Tongue (tissue), 2 donors: Measurements from ENCODE around the gene PROSER3. TPM values are rescaled to one million over a fixed set of nuclear protein-coding genes. Genes with fewer than 3 reads are reported as not detected.

Experiments used
- DNase-seq: peaks from one replicate; pipeline ENCODE4 v3.0.0-alpha.2; 2015
- total RNA-seq: library from RNA; depleted of rRNA; stranded (reverse); fragments of >200 nt; gene quantifications from one replicate; pipeline ENCODE4 v1.2.3, GENCODE V29; 2014

Gene PROSER3
- 4.4 TPM for total RNA-seq

DNA sequence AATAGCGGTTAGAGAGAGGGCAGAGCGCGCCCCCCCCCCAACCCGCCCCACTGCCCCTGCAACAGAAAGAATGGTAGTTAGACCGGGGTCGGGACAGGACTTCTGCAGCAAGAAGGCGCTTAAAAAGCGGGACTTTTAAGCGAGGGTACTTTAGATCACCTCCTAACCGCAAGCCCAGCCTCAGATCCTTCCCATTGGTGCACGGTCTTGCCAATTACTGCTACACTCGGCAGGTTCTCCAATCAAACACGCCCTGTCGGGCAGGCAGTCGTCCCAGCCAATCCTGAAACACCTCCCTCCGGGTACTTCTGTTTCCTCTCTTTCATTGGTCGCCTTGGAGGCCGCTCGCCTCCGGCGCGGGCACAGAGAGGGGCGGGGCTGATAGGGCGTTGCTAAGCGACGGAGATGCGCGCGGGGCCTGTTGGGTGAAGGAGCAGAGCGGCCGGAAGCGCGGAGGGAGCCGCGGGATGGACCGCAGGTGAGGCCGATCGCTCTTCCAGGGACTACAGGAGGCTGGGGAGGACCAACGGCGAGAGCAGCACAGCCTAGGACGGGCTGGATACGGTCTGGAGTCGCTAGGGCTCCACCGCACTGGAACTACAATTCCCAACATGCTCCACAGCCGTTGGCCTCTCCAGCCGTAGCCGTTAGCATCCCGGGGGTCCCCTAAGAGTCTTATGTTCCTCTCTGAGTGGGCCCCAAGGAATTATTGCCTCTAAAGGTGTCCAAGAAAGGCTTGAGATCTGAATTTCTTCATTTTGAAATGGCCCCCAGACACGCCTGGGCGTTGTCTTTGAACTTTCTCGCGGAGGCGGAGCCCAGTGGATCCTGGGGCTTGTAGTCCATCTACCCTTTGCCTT, at the start of gene PROSER3:
Gene PROSER3, plus strand, starts transcription at position 428 of the 860 bp plus-strand sequence. Its CDS starts 40 bp downstream, at position 468.
- peak; percentile 100 for DNase-seq

DNA sequence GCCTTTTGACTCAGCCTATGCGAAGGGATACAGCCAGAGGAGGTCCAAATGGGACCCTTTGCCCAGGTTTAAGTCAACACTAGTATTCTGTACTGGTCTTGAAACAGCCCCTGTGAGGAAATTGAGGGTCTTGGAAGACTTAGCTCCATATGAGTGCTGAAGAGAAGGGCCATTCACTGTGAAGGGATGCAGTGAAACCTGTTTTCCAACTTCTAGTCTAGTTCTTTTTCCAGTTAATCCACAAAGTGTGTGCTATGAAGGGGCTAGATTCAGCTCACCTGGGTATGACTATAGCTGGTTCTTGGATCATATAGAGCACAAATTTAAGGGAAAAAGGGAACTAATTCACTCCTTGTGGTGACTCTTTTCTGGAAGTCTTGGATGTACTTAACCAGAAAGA, 49.6 kb upstream of the PROSER3 start:
- DNase-seq, result no peak

DNA sequence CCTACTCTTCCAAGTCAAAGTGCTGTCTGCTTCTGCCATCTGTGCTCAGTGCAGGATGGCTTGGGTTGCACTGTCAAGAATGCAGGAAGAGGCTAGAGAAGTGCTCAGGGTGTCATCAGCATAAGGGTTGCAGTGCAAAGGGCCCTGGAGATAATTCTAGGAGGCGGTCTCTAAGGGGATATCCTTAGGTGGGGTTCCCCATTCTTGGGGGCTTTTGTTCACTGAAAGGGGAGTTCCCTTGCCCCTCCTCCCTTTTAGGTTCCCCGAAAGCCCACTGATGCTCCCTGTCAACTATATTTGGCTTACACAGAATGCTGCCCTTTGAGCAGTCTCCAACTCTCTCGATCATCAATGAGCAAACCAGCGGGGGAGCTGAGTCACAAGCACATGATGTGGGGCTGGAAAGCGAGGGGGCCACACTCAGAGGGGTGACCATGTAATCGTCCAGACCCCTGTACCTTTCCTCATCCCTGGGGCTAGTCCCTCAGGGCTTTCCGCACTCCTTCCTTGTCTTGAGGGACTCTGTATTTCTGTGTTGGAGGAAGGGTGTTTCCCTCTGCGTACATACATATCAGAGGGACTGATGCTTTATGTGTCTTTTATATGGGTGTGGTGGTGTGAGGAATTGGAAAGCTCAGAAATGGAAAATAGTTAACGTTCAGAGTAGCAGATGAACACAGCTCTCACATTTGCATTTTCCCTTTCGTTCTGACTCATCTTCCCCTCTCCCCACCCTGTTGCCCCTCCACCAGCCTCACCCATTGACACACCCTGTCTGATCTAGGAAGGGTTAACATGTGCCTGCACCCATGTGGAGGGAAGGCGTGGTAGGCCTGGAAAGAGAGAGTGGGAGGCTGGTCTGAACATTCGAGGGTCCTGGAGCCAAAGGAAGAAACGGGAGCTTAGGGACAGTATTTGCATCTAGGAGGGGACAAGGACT, 46.9 kb upstream of the PROSER3 start:
- no peak for DNase-seq

DNA sequence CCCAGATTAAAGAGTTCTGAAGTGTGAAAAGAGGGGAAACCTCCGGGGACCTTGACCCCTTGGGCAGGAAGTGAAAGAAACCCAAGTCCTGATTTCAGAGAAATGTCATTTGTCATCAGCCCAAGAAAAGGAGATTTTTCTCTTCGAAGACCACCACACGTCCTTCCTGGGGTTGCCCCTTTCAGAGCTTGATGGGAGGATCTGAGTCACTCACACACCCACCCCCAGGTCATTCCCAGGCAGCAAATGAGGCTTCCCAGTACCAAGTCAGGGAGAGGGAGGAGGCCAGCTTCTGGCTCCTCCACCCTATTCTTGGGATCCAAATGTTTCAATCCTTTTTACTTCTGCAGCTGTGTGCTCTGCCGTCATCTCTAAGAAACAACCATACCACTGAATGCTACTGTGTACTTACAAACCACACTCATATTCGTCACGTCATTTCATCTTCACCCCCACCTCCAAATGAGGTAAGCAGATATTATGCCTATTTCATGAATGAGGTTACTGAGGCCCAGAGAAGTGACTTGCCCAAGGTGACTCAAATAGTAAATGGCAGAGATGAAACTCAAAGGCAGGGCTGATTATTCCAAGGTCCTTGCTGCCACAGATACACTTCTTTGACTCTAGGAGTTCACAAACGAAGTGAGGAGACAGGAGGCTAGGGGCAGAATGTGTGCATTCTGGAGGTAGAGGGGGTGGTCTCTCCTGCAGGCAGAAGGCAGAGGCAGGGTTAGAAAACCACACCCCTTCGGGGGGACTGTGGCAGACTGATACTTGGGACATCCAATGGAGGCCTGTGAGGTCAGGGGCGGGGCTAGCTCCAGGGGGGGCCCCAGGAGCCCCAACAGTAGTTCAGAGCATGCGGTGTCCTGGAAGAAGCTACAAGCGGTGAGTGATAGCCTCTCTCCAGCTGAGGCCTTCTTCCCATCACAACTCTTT, 45.1 kb upstream of the PROSER3 start:
- no peak for DNase-seq

DNA sequence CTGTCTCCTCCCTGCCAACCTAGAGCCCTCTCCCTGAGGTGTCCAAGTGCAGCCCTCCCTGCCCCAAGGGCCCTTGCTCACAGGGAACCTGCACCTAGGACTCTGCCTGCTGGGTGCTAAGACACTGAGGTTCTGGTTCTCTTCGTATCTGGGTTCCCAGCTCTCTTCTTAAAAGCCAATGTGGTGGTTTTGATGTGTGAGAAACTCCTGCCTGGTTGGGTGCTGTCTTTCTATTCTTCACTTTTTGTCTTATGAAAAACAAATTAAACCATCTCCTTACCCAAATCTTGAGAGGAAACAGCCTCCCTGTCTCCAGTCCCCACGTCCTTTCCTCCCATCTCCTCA, 44.5 kb upstream of the PROSER3 start:
- DNase-seq, result no peak

DNA sequence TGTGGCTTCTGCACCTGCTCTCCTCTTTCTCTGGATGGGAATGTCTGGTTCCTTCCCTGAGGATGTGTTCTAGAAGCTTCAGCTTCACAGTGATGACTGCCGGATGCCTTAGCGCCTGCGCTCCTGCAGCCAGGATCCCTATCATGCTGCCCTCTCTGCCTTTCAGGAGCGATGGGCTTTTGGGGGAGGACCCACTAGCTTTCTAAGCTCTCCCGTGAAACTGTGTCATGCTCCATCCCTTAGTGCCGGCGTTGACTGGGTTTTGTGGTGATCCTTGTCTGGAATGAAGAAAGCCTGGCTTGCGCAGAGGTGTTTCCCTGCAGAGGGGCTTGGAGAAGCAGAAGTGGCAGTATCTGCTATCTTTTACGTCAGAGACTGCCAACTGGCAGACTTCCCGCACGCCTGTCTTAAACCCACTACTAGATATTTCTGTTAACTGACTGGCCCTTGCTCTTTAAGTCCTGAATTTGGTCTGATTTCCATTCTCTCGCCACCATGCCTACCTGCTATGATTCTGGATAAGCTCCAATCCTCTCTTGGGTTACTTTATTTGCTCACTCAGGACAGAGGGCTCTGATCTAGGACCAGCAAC, 44.0 kb upstream of the PROSER3 start:
- no peak for DNase-seq

DNA sequence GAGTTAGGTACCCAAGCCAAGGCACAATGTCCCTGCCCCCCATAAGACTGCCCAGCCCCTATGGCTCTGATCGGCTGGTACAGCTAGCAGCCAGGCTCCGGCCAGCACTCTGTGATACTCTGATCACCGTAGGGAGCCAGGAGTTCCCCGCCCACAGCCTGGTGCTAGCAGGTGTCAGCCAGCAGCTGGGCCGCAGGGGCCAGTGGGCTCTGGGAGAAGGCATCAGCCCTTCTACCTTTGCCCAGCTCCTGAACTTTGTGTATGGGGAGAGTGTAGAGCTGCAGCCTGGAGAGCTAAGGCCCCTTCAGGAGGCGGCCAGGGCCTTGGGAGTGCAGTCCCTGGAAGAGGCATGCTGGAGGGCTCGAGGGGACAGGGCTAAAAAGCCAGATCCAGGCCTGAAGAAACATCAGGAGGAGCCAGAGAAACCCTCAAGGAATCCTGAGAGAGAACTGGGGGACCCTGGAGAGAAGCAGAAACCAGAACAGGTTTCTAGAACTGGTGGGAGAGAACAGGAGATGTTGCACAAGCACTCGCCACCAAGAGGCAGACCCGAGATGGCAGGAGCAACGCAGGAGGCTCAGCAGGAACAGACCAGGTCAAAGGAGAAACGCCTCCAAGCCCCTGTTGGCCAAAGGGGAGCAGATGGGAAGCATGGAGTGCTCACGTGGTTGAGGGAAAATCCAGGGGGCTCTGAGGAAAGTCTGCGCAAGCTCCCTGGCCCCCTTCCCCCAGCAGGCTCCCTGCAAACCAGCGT, 43.2 kb upstream of the PROSER3 start:
- no peak for DNase-seq

DNA sequence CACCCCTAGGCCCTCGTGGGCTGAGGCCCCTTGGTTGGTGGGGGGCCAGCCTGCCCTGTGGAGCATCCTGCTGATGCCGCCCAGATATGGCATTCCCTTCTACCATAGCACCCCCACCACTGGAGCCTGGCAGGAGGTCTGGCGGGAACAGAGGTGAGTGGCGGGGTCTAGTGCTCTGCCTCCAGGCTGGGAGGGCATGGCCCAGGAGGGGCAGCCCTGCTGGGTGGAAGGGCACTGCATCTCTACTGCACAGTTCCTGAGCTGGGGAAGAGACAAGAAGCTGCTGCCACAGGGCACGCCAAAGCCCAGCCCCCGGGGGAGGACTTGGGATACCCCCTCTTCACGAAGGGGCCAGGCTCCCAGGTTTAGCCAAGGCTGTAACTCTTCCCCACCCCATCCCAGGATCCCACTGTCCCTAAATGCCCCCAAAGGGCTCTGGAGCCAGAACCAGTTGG, 42.6 kb upstream of the PROSER3 start:
- no peak for DNase-seq

DNA sequence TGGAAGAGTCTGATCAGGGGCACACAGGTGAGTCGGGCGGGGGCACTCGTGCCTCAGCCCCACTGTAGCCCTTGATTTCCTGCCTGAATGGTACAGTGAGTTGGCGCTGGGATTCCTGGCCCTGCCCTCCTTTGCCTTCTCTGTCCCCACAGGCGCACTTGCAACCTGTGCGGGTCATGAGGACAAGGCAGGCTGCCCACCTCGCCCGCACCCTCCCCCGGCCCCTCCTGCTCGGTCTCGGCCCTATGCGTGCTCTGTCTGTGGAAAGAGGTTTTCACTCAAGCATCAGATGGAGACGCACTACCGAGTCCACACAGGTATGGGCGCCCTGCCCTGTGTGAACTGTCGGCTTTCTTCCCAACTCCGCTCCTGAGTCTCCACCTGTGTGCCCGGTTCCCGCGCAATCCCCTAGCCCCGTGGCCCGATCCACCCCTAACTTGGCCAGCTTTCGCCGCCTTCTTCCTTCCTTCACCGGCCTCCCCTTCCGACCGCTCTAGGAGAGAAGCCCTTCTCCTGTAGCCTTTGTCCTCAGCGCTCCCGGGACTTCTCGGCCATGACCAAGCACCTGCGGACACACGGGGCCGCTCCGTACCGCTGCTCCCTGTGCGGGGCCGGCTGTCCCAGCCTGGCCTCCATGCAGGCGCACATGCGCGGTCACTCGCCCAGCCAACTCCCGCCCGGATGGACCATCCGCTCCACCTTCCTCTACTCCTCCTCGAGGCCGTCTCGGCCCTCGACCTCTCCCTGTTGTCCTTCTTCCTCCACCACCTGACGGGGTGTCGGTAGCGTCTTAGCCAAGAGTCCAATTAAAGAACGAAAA, 41.8 kb upstream of the PROSER3 start:
- DNase-seq, result peak; percentile 63

DNA sequence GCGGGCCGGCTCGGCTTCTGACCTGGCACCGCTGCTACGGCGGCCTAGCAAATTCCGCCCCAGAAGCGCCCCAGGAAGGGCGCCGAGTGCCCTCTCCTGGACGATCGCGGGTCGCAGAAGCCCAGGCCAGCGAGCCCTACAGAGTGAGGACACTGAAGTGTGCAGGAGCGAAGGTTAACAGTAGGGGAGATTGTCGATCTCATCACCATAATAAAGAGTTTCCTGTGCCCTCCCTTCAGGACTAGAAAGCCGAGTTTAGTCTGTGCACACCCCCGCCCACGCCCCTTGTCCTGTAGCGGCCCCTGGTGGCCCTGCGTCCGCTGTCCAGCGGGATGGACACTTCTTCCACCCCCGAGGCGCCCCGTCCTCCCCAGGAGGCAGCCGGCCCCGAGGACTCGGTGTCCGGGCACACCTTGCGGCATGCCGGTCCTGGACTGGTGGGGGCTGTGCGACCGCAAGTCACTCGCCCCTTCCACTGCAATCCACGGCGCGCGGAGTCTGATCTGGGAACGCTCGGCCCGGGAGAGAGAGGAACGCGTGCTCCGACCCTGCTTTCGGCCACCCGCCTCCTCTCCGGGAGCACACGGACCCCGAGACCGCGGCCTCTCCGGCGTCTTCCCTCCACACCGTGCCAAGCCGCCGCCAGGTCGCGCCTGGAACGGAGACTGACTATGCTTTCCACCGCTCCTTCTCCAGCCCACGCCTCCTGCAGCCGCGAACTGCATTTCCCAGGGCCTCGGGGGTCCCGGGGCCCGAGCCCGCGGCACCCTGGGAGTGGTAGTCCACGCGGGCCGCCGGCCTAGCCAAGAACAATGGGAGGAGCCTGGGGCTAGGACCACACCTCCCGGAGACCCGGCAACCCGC, 40.9 kb upstream of the PROSER3 start:
- peak; percentile 91 for DNase-seq

DNA sequence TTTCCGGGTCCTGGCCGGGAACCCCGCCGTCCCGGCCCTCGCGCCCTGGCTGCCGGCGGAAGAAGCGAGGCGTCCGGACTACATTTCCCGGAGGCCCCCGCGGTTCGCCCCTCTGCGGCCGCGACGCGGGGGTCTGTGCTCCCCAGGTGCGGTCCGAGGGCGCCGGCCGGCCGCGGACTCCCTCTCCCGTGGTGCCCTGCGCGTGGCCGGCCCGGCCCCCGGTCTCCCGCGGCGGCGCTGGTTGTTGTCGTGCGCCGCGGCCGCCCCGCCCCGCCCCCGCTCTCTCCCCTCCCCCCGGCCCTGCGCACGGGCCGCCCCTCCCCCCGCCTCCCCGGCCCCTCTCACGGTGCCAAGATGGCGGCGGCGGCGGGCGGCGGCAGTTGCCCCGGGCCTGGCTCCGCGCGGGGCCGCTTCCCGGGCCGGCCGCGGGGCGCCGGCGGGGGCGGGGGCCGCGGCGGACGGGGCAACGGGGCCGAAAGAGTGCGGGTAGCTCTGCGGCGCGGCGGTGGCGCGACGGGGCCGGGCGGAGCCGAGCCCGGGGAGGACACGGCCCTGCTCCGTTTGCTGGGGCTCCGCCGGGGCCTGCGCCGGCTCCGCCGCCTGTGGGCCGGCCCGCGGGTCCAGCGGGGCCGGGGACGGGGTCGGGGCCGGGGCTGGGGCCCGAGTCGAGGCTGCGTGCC, 40.2 kb upstream of the PROSER3 start, which contains the start of gene KMT2B:
Gene KMT2B, plus strand, starts transcription at position 339 of the 680 bp plus-strand sequence. Its CDS starts 16 bp downstream, at position 355.
- peak; percentile 98 for DNase-seq

DNA sequence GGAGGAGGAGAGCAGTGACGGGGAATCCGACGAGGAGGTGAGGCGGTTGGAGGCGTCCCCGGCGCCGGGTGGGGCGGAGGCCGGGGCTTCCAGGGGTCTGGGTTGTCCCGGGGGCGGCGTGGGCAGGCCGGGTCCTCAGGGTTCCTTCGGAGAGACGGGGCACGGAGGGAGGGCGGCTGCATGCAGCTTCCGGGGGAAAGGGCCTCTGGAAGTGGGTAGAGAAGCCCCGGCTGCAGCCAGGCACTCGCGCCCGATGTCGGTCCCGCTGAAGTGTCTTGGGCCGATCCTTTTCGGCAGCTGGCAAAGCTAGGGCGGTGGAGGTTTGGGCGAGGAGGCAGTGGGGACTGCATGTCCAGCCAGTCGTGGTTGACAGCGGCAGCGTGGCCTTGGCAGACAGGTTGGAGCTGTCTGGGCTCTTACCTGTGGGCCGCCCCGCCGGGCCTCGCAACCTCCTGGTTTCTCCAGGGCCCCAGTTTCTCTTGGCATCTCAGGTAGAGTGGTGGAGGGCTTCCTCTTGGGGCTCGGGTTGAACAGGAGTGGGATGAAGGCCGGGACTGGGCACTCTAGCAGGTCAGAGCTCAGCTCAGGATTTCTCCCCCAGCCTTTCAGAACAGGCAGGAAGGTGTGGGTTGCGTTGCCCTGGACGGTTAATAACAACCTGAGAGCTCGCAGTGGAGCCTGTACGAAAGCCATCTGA, 39.5 kb upstream of the PROSER3 start:
- peak; percentile 38 for DNase-seq

DNA sequence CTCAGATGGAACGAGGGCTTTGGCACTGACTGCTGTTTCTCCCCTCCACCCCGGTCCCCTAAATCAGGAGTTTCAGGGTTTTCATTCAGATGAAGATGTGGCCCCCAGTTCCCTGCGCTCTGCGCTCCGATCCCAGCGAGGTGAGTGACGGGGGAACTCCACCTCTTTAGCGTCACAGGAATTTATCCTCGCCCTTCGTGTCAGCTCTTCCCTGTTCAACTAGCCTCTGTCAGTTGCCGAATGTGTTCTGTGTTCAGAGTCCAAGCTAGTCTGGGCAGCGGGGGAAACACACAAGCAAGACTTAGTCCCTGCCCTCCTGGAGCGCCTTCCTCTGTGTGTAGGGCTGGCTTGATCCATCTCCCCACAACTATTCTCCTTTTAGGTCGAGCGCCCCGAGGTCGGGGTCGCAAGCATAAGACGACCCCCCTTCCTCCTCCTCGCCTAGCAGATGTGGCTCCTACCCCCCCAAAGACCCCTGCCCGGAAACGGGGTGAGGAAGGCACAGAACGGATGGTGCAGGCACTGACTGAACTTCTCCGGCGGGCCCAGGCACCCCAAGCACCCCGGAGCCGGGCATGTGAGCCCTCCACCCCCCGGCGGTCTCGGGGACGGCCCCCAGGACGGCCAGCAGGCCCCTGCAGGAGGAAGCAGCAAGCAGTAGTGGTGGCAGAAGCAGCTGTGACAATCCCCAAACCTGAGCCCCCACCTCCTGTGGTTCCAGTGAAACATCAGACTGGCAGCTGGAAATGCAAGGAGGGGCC, 38.4 kb upstream of the PROSER3 start:
- DNase-seq, result no peak

DNA sequence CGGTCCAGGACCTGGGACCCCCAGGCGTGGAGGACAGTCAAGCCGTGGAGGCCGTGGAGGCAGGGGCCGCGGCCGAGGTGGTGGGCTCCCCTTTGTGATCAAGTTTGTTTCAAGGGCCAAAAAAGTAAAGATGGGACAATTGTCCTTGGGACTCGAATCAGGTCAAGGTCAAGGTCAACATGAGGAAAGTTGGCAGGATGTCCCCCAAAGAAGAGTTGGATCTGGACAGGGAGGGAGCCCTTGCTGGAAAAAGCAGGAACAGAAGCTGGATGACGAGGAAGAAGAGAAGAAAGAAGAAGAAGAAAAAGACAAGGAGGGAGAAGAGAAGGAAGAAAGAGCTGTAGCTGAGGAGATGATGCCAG, 37.8 kb upstream of the PROSER3 start:
- DNase-seq, result no peak

DNA sequence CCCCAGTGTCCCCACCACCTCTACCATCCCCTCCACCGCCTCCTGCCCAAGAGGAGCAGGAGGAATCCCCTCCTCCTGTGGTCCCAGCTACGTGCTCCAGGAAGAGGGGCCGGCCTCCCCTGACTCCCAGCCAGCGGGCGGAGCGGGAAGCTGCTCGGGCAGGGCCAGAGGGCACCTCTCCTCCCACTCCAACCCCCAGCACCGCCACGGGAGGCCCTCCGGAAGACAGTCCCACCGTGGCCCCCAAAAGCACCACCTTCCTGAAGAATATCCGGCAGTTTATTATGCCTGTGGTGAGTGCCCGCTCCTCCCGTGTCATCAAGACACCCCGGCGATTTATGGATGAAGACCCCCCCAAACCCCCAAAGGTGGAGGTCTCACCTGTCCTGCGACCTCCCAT, 37.3 kb upstream of the PROSER3 start:
- no peak for DNase-seq

DNA sequence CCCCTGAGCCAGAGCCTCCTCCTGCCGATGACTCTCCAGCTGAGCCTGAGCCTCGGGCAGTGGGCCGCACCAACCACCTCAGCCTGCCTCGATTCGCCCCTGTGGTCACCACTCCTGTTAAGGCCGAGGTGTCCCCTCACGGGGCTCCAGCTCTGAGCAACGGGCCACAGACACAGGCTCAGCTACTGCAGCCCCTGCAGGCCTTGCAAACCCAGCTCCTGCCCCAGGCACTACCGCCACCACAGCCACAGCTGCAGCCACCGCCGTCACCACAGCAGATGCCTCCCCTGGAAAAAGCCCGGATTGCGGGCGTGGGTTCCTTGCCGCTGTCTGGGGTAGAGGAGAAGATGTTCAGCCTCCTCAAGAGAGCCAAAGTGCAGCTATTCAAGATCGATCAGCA, 36.6 kb upstream of the PROSER3 start:
- DNase-seq, result no peak

DNA sequence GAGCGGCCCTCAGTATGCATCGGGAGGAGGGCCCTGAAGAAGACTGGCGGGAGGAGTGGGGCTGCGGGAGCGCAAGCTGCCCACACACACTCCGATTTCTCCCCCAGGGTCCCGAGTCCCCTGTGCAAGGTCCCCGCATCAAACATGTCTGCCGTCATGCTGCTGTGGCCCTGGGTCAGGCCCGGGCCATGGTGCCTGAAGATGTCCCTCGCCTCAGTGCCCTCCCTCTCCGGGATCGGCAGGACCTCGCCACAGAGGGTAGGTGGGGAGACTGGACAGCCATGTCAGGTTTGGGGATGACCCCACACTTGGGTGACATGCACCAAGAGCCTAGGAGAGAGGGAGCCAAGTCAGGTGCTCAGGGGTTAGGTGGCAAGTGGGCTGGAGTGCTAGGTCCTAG, 35.5 kb upstream of the PROSER3 start:
- DNase-seq, result no peak
